ENCODE measurements around the gene TTC7B. TPM values are rescaled to one million over a fixed set of nuclear protein-coding genes. Genes with fewer than 3 reads are reported as not detected.

Gene TTC7B
- total RNA-seq, 1 experiment from 2014 or later: 9.6 TPM

DNA sequence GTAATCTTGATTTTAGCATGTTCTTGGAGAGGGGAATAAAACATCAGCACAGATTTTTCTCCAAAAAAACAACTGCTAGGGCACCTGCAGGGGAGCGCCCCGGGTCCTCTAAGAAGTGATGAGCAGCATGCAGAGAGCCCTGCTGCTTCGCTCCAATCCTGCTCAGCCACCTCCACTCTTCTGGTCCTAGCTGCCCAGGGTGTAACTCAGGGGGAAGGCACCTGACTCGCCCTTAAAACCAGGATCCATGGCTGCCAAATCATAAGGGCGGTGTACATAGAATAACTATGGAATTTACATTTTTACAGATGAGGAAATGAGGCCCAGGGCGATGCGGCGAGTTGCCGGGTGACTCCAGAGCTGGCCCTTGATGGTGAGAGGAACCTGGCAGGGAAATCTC is 214.7 kb downstream of the TTC7B start:
- no peak for DNase-seq
- intact Hi-C loops (cut with micrococcal nuclease; ENCODE audit: unreplicated experiment): loop anchor here (2.0 to 10.0 kb wide), 3 partner anchors 83 to 299 kb away; no protein-coding TSS in a partner anchor
- CTCF ChIA-PET: interaction anchor here (1.2 kb wide), 1 partner anchor 300 kb away, joined by 3 read pairs; no protein-coding TSS in a partner anchor
- no peaks in the 10 kb centered on the region for H3K27me3 Mint-ChIP-seq (ENCODE audit: unreplicated experiment)
- H3K36me3 Mint-ChIP-seq (ENCODE audit: insufficient read depth, unreplicated experiment): no peaks in the 10 kb centered on the region
- no peak overlapping the region for H3K4me3 Mint-ChIP-seq (ENCODE audit: low read depth, unreplicated experiment)
- no peak overlapping the region for H3K27ac Mint-ChIP-seq (ENCODE audit: unreplicated experiment)
- no peaks in the 10 kb centered on the region for H3K4me1 Mint-ChIP-seq (ENCODE audit: low read depth, unreplicated experiment)
- TF ChIP-seq, protein P1, sequence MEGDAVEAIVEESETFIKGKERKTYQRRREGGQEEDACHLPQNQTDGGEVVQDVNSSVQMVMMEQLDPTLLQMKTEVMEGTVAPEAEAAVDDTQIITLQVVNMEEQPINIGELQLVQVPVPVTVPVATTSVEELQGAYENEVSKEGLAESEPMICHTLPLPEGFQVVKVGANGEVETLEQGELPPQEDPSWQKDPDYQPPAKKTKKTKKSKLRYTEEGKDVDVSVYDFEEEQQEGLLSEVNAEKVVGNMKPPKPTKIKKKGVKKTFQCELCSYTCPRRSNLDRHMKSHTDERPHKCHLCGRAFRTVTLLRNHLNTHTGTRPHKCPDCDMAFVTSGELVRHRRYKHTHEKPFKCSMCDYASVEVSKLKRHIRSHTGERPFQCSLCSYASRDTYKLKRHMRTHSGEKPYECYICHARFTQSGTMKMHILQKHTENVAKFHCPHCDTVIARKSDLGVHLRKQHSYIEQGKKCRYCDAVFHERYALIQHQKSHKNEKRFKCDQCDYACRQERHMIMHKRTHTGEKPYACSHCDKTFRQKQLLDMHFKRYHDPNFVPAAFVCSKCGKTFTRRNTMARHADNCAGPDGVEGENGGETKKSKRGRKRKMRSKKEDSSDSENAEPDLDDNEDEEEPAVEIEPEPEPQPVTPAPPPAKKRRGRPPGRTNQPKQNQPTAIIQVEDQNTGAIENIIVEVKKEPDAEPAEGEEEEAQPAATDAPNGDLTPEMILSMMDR (IDR thresholded peaks at IDR 0.05; ENCODE audit: unreplicated experiment): no peak
- BruUV-seq (replicated peaks): no TSS peak
- no peaks in the 10 kb centered on the region for H3K9me3 Mint-ChIP-seq (ENCODE audit: low read depth, unreplicated experiment)

DNA sequence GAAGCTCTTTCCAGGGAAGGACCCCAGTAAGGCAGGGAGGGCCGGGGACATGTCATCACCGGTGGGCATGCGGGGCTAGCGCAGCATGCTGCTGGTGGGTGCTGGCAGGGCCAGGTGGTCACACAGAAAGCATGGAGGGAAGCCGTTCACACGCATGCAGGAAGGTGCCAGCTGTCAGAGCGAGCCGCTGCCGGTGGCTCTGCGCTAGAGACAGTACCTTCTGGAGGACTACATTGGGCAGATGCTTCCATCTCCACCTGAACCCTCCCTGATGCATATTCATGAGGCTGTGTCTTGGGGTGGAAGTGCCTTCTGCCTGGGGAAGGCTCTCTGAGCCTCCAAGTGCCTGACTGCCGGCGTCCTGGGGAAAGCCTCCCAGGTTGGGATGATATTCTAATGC is 215.6 kb downstream of the TTC7B start:
- H3K36me3 Mint-ChIP-seq (ENCODE audit: insufficient read depth, unreplicated experiment): no peaks in the 10 kb centered on the region
- no peaks in the 10 kb centered on the region for H3K27me3 Mint-ChIP-seq (ENCODE audit: unreplicated experiment)
- intact Hi-C loops (cut with micrococcal nuclease; ENCODE audit: unreplicated experiment): loop anchor here (2.0 to 10.0 kb wide), 3 partner anchors 84 to 298 kb away; no protein-coding TSS in a partner anchor
- no peaks in the 10 kb centered on the region for H3K4me1 Mint-ChIP-seq (ENCODE audit: low read depth, unreplicated experiment)
- BruUV-seq (replicated peaks): no TSS peak
- TF ChIP-seq, protein P1 (IDR thresholded peaks at IDR 0.05; ENCODE audit: unreplicated experiment): no peak
- no peaks in the 10 kb centered on the region for H3K9me3 Mint-ChIP-seq (ENCODE audit: low read depth, unreplicated experiment)
- CTCF ChIA-PET: interaction anchor here (0.6 kb wide), 1 partner anchor 130 kb away, joined by 3 read pairs; no protein-coding TSS in a partner anchor
- H3K4me3 Mint-ChIP-seq (ENCODE audit: low read depth, unreplicated experiment): no peak overlapping the region
- no peak for DNase-seq
- H3K27ac Mint-ChIP-seq (ENCODE audit: unreplicated experiment): no peak overlapping the region

DNA sequence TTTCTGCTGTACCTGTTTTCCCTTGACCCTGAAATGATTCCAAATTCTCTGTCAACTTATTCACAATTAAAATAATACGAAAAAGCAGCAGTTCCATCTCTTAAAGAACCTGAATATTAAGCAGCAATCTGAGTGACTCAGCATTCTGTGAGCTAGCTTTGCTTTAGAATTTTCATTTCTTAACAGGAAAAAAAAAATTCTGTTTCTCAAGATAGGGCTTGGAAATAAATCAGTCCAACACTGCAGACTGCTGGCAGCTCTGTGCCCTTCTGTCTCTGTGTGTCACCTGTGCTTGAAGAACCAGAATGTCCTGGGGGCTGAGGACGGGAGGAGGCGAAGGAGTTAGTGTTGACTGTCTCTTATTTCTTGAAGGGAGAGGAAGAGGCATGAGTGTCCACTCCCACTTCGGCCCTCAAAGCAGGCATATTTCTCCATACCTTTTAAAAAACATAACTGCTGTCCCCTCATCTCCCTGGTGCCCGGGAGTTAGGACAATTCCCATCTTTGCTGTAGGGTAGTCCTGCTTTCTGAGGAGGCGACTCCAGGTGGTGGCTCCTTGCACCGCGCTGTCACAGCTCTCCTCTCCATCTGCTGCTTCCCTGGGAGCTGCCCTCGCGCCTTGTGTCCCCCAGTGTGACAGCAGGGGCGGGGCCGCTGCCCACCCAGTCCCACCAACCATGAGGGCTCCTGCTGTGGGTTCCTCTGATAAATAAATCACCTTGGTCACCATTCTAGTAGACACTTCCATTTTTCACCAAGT is 216.3 kb downstream of the TTC7B start:
- Mint-ChIP-seq H3K36me3 (ENCODE audit: insufficient read depth, unreplicated experiment) (no peaks in the 10 kb centered on the region), H3K4me1 (ENCODE audit: low read depth, unreplicated experiment) (no peaks in the 10 kb centered on the region), H3K27me3 (ENCODE audit: unreplicated experiment) (no peaks in the 10 kb centered on the region), H3K4me3 (ENCODE audit: low read depth, unreplicated experiment) (no peak overlapping the region), H3K27ac (ENCODE audit: unreplicated experiment) (peak overlapping the region; percentile 72), H3K9me3 (ENCODE audit: low read depth, unreplicated experiment) (no peaks in the 10 kb centered on the region)
- intact Hi-C loops (cut with micrococcal nuclease; ENCODE audit: unreplicated experiment): loop anchor here (2.0 to 10.0 kb wide), 3 partner anchors 85 to 298 kb away; no protein-coding TSS in a partner anchor
- CTCF ChIA-PET: interaction anchor here (0.6 to 1.5 kb wide), 4 partner anchors 86 to 298 kb away, joined by 3 to 14 read pairs (median 5); no protein-coding TSS in a partner anchor
- peak; percentile 14 for DNase-seq
- no TSS peak for BruUV-seq (replicated peaks)
- TF ChIP-seq, protein P1 (IDR thresholded peaks at IDR 0.05; ENCODE audit: unreplicated experiment): no peak

DNA sequence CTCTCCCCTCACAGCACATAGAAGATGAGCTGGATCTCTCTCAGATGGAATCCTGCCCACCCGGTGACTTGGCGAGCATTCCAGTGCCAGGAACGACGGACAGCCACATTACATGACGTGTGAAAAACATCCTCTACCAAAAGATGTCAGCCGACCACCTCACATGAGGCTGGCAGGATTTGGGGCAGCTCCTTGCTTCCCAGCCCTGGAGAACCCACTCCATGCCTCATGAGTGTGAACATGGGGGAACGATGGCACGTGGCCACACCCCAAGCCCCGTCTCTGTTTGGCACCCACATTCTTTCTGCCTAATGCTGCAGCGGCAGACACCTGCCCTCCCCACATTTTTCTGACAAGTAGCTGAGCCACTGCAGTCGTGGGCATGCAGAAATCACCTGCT is 216.9 kb downstream of the TTC7B start:
- DNase-seq: no peak
- intact Hi-C loops (cut with micrococcal nuclease; ENCODE audit: unreplicated experiment): no loop called here
- Mint-ChIP-seq H3K4me3 (ENCODE audit: low read depth, unreplicated experiment) (no peak overlapping the region), H3K9me3 (ENCODE audit: low read depth, unreplicated experiment) (no peaks in the 10 kb centered on the region), H3K27ac (ENCODE audit: unreplicated experiment) (peak overlapping the region; percentile 72), H3K4me1 (ENCODE audit: low read depth, unreplicated experiment) (no peaks in the 10 kb centered on the region), H3K27me3 (ENCODE audit: unreplicated experiment) (no peaks in the 10 kb centered on the region), H3K36me3 (ENCODE audit: insufficient read depth, unreplicated experiment) (no peaks in the 10 kb centered on the region)
- CTCF ChIA-PET: interaction anchor here (0.9 to 1.5 kb wide), 3 partner anchors 86 to 298 kb away, joined by 5 to 14 read pairs (median 5); no protein-coding TSS in a partner anchor
- no TSS peak for BruUV-seq (replicated peaks)
- TF ChIP-seq, protein P1 (IDR thresholded peaks at IDR 0.05; ENCODE audit: unreplicated experiment): no peak

Measured in Calu3 (cell line).